ENCODE results near the gene CWC27. TPM values are rescaled to one million over a fixed set of nuclear protein-coding genes. Genes with fewer than 3 reads are reported as not detected.

The CWC27 gene
- total RNA-seq, 1 experiment from 2014 or later: 32.9 TPM

DNA sequence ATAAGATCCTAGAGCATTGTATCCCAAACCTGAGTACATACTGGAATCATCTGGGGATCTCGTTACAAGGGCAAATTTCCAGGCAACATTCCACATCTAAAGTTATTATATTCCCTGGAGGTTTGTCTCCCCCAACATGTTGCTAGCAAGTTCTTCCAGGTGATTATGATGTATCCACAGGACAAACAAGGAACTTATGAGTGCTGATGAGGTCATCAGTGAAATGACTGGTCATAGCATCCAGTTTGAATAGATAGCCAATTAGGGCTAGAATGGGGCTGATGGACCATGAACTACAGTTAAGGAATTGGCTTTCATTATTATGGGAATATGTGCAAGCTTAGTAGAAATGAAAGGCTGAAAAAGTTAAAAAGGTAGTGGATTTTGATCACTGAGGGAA lies 115.2 kb downstream of the CWC27 start:
- H3K9me3 Mint-ChIP-seq (ENCODE audit: unreplicated experiment): no peaks in the 10 kb centered on the region
- Histone ChIP-seq H3K4me1 (no peaks in the 10 kb centered on the region), H3K9me3 (no peaks in the 10 kb centered on the region), H3K36me3 (ENCODE audit: control insufficient read depth, insufficient read depth, low read length) (no peaks in the 10 kb centered on the region), H3K27me3 (replicated peaks; ENCODE audit: control insufficient read depth, insufficient read depth, low read length) (no peaks in the 10 kb centered on the region), H3K4me3 (ENCODE audit: low read depth, low read length) (no peak overlapping the region)
- CTCF ChIA-PET: no interaction called here
- H3K27me3 Mint-ChIP-seq (ENCODE audit: insufficient read depth, unreplicated experiment): no peaks in the 10 kb centered on the region
- no peak for DNase-seq
- H3K4me1 Mint-ChIP-seq (ENCODE audit: low read depth, unreplicated experiment): no peaks in the 10 kb centered on the region
- TF ChIP-seq, protein P1, sequence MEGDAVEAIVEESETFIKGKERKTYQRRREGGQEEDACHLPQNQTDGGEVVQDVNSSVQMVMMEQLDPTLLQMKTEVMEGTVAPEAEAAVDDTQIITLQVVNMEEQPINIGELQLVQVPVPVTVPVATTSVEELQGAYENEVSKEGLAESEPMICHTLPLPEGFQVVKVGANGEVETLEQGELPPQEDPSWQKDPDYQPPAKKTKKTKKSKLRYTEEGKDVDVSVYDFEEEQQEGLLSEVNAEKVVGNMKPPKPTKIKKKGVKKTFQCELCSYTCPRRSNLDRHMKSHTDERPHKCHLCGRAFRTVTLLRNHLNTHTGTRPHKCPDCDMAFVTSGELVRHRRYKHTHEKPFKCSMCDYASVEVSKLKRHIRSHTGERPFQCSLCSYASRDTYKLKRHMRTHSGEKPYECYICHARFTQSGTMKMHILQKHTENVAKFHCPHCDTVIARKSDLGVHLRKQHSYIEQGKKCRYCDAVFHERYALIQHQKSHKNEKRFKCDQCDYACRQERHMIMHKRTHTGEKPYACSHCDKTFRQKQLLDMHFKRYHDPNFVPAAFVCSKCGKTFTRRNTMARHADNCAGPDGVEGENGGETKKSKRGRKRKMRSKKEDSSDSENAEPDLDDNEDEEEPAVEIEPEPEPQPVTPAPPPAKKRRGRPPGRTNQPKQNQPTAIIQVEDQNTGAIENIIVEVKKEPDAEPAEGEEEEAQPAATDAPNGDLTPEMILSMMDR (IDR thresholded peaks at IDR 0.05; ENCODE audit: insufficient read depth in 1 of 2, low read depth in 1 of 2, low read length in 1 of 2, severe bottlenecking in 1 of 2, unreplicated experiment in 1 of 2): no peak
- H3K4me3 Mint-ChIP-seq (ENCODE audit: unreplicated experiment): no peak overlapping the region
- no peaks in the 10 kb centered on the region for H3K36me3 Mint-ChIP-seq (ENCODE audit: insufficient read depth, unreplicated experiment)
- BruUV-seq (replicated peaks): no TSS peak
- intact Hi-C loops (cut with micrococcal nuclease; ENCODE audit: unreplicated experiment): no loop called here
- H3K27ac Mint-ChIP-seq (ENCODE audit: unreplicated experiment): no peak overlapping the region
- POLR2A ChIA-PET: no interaction called here

DNA sequence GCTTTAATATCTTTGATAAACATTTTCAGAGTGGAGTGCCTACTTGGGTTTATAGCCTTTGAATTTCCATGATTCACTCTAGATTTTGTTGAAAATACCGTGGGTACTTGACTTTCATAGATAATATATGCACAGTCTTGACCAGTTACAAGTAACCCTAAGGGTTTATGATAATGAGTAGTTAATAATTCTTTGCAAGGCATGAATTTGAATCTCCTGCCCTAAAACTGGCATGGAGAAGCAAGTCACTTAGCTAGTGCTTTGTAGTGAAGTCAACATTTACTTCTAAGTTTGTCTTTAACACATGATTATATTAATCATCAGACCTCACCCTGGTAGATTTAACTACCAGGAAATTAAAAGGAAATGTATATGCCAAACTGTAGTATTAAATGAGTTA lies 115.8 kb downstream of the CWC27 start:
- H3K4me1 Mint-ChIP-seq (ENCODE audit: low read depth, unreplicated experiment): no peaks in the 10 kb centered on the region
- H3K36me3 ChIP-seq (ENCODE audit: control insufficient read depth, insufficient read depth, low read length): no peaks in the 10 kb centered on the region
- no peaks in the 10 kb centered on the region for H3K36me3 Mint-ChIP-seq (ENCODE audit: insufficient read depth, unreplicated experiment)
- CTCF ChIA-PET: no interaction called here
- no peaks in the 10 kb centered on the region for H3K9me3 Mint-ChIP-seq (ENCODE audit: unreplicated experiment)
- no peak overlapping the region for H3K27ac Mint-ChIP-seq (ENCODE audit: unreplicated experiment)
- TF ChIP-seq, protein P1 (IDR thresholded peaks at IDR 0.05; ENCODE audit: insufficient read depth in 1 of 2, low read depth in 1 of 2, low read length in 1 of 2, severe bottlenecking in 1 of 2, unreplicated experiment in 1 of 2): no peak
- no peak overlapping the region for H3K4me3 ChIP-seq (ENCODE audit: low read depth, low read length)
- H3K9me3 ChIP-seq: no peaks in the 10 kb centered on the region
- POLR2A ChIA-PET: no interaction called here
- BruUV-seq (replicated peaks): no TSS peak
- no peaks in the 10 kb centered on the region for H3K27me3 Mint-ChIP-seq (ENCODE audit: insufficient read depth, unreplicated experiment)
- DNase-seq: no peak
- intact Hi-C loops (cut with micrococcal nuclease; ENCODE audit: unreplicated experiment): no loop called here
- H3K4me1 ChIP-seq: no peaks in the 10 kb centered on the region
- H3K27me3 ChIP-seq (replicated peaks; ENCODE audit: control insufficient read depth, insufficient read depth, low read length): no peaks in the 10 kb centered on the region
- no peak overlapping the region for H3K4me3 Mint-ChIP-seq (ENCODE audit: unreplicated experiment)

DNA sequence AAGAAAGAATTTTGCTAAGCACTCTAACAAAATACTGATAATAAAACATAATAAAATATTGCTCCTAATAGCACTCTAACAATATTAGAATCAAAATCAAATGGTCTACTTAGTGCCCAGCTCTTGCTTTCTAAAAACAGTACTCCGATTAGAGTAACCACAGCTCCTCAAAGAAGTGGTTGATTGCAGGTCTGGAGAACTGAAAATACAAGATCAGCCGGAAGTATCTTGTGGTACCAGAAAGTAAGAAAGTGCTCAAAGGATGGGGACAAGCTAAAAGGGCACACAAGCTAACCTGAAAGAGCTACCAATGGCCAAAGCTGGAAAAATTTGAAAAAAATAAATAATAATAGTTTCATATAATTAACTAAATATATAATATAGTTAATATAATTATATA lies 119.2 kb downstream of the CWC27 start:
- CTCF ChIA-PET: no interaction called here
- intact Hi-C loops (cut with micrococcal nuclease; ENCODE audit: unreplicated experiment): no loop called here
- no peaks in the 10 kb centered on the region for H3K36me3 Mint-ChIP-seq (ENCODE audit: insufficient read depth, unreplicated experiment)
- no peaks in the 10 kb centered on the region for H3K4me1 ChIP-seq
- no peak overlapping the region for H3K4me3 ChIP-seq (ENCODE audit: low read depth, low read length)
- no peaks in the 10 kb centered on the region for H3K27me3 Mint-ChIP-seq (ENCODE audit: insufficient read depth, unreplicated experiment)
- POLR2A ChIA-PET: no interaction called here
- H3K9me3 ChIP-seq: no peaks in the 10 kb centered on the region
- no peak overlapping the region for H3K4me3 Mint-ChIP-seq (ENCODE audit: unreplicated experiment)
- BruUV-seq (replicated peaks): no TSS peak
- H3K9me3 Mint-ChIP-seq (ENCODE audit: unreplicated experiment): no peaks in the 10 kb centered on the region
- no peaks in the 10 kb centered on the region for H3K27me3 ChIP-seq (replicated peaks; ENCODE audit: control insufficient read depth, insufficient read depth, low read length)
- no peaks in the 10 kb centered on the region for H3K36me3 ChIP-seq (ENCODE audit: control insufficient read depth, insufficient read depth, low read length)
- TF ChIP-seq, protein P1 (IDR thresholded peaks at IDR 0.05; ENCODE audit: insufficient read depth in 1 of 2, low read depth in 1 of 2, low read length in 1 of 2, severe bottlenecking in 1 of 2, unreplicated experiment in 1 of 2): no peak
- no peak for DNase-seq
- no peaks in the 10 kb centered on the region for H3K4me1 Mint-ChIP-seq (ENCODE audit: low read depth, unreplicated experiment)
- H3K27ac Mint-ChIP-seq (ENCODE audit: unreplicated experiment): no peak overlapping the region
